Measurements from ENCODE around the gene TRMT112. TPM values are rescaled to one million over a fixed set of nuclear protein-coding genes. Genes with fewer than 3 reads are reported as not detected.

TRMT112 gene
- total and polyA plus RNA-seq, 8 donors: 50.8 to 337 (median 160) TPM

GRCh38 chr11:64290352-64291261 is 26.8 kb downstream of the TRMT112 start:
- peaks cover 26 to 67% (median 40%) of the 10 kb centered on the region in 3 donors for H3K27me3 ChIP-seq
- H3K27ac ChIP-seq: no peak overlapping the region
- WGBS, 5 donors: 45 to 56% (median 53%) methylated on average over 7 to 10 of the region's 10 CpGs
- H3K4me1 ChIP-seq: peaks cover 25 to 40% (median 32%) of the 10 kb centered on the region in 4 donors
- H3K9me3 ChIP-seq: no peaks in the 10 kb centered on the region
- no peak for DNase-seq
- intact Hi-C loops (cut with DNase I; ENCODE audit: low total_unique reads): loop anchor here (10.0 kb wide), 1 partner anchor 86 kb away; the partner anchor contains the start of gene FERMT3
- no peak for TF ChIP-seq POLR2AphosphoS5 (IDR thresholded peaks at IDR 0.05)
- TF ChIP-seq POLR2A (IDR thresholded peaks at IDR 0.05): no peak
- TF ChIP-seq CTCF (IDR thresholded peaks at IDR 0.05): no peak
- TF ChIP-seq EP300 (IDR thresholded peaks at IDR 0.05): no peak
- H3K4me3 ChIP-seq: no peak overlapping the region
- H3K36me3 ChIP-seq: peaks cover 0 to 7% (median 0%) of the 10 kb centered on the region in 4 donors

GRCh38 chr11:64289002-64289564 is 28.3 kb downstream of the TRMT112 start:
- Histone ChIP-seq H3K4me3 (no peak overlapping the region), H3K9me3 (no peaks in the 10 kb centered on the region), H3K4me1 (peaks cover 25 to 42% (median 36%) of the 10 kb centered on the region in 4 donors), H3K36me3 (peaks cover 0 to 7% (median 0%) of the 10 kb centered on the region in 4 donors), H3K27me3 (peaks cover 26 to 52% (median 38%) of the 10 kb centered on the region in 3 donors), H3K27ac (no peak overlapping the region)
- 89 to 96% (median 94%) methylated on average over 13 of the region's 13 CpGs for WGBS, 5 donors
- no peak for DNase-seq
- TF ChIP-seq EP300 (IDR thresholded peaks at IDR 0.05) (no peak), POLR2A (IDR thresholded peaks at IDR 0.05) (no peak), POLR2AphosphoS5 (IDR thresholded peaks at IDR 0.05) (no peak), CTCF (IDR thresholded peaks at IDR 0.05) (no peak)
- intact Hi-C loops (cut with DNase I; ENCODE audit: low total_unique reads): no loop called here

GRCh38 chr11:64288353-64288750 is 29.0 kb downstream of the TRMT112 start:
- no peak for DNase-seq
- Histone ChIP-seq H3K4me1 (peaks cover 31 to 49% (median 43%) of the 10 kb centered on the region in 4 donors), H3K4me3 (no peak overlapping the region), H3K9me3 (no peaks in the 10 kb centered on the region), H3K27me3 (peaks cover 25 to 45% (median 32%) of the 10 kb centered on the region in 3 donors), H3K36me3 (peaks cover 0 to 7% (median 0%) of the 10 kb centered on the region in 4 donors), H3K27ac (no peak overlapping the region)
- TF ChIP-seq CTCF (IDR thresholded peaks at IDR 0.05) (no peak), EP300 (IDR thresholded peaks at IDR 0.05) (no peak), POLR2A (IDR thresholded peaks at IDR 0.05) (no peak), POLR2AphosphoS5 (IDR thresholded peaks at IDR 0.05) (no peak)
- WGBS, 5 donors: 85 to 96% (median 94%) methylated on average over 9 of the region's 9 CpGs
- intact Hi-C loops (cut with DNase I; ENCODE audit: low total_unique reads): no loop called here

- no peak for DNase-seq
- Histone ChIP-seq H3K4me1 (peaks cover 35 to 55% (median 49%) of the 10 kb centered on the region in 4 donors), H3K27ac (no peak overlapping the region), H3K27me3 (peaks cover 20 to 39% (median 27%) of the 10 kb centered on the region in 3 donors), H3K36me3 (peaks cover 0 to 7% (median 0%) of the 10 kb centered on the region in 4 donors), H3K4me3 (no peak overlapping the region), H3K9me3 (no peaks in the 10 kb centered on the region)
- WGBS, 5 donors: 93 to 98% (median 96%) methylated on average over 29 to 33 of the region's 33 CpGs
- intact Hi-C loops (cut with DNase I; ENCODE audit: low total_unique reads): no loop called here
- TF ChIP-seq CTCF (IDR thresholded peaks at IDR 0.05) (no peak), EP300 (IDR thresholded peaks at IDR 0.05) (no peak)
Observed at GRCh38 chr11:64287676-64288352, 29.5 kb downstream of the TRMT112 start.

All from stomach (tissue), 9 donors.